ENCODE results near the gene SCML1. TPM values are rescaled to one million over a fixed set of nuclear protein-coding genes. Genes with fewer than 3 reads are reported as not detected.
A peak's percentile ranks its signal among the peaks of the same experiment; 100 is the strongest.

SCML1 gene
- total and polyA plus RNA-seq, 2 of the 4 experiments (the other 2 are of a cell fraction), result 4.1 to 12.2 TPM

DNA sequence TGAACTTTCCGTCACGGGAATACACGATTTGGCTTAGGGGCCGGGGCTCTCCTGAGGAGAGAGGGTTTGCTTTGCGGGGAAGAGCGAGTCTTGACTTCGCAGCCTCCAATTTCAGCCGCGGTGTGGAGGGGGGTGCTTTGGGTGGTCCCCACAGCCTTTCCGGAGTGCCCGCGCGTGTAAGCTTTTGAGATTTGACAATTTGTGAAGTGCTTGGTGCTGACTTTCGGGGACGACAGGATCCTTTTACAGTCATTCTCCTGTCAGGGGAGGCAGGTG lies 355 bp downstream of the SCML1 start:
- WGBS, 2 experiments (ENCODE audit: extremely low coverage in 2 of 2, insufficient read length in 1 of 2), result 65% methylated on average over 4 of the region's 15 CpGs; no CpG with 5 or more reads in 1 of the 2 experiments

More for the DNA sequence above, 355 bp downstream of the SCML1 start:
- in situ Hi-C loops (cut with MboI; ENCODE audit: low sequenced_read_pairs), result no loop called here
- Histone ChIP-seq H2BK20ac (ENCODE audit: low read depth, low read length) (no peak overlapping the region), H4K8ac (ENCODE audit: low read depth in 2 of 2, low read length in 2 of 2) (0 out of 4 replicates have a peak overlapping the region, but pooled peaks of 1 of the 2 experiments have one; percentile 40), H2BK120ac (ENCODE audit: low read depth, low read length) (no peak overlapping the region), H3K14ac (replicated peaks; ENCODE audit: low read depth, low read length) (no peak overlapping the region), H2BK15ac (ENCODE audit: low read depth, low read length) (no peak overlapping the region), H3K27me3 (ENCODE audit: control insufficient read depth, insufficient read depth, low read length) (no peaks in the 10 kb centered on the region), H3K9me1 (ENCODE audit: insufficient read depth, low read length) (no peaks in the 10 kb centered on the region), H2AFZ (replicated peaks; ENCODE audit: low read length, poor library complexity) (peak overlapping the region; percentile 89), H3K27ac (ENCODE audit: insufficient read depth, low read length) (peak overlapping the region; percentile 77), H4K5ac (ENCODE audit: low read depth, low read length) (peak overlapping the region; percentile 23; the same call in 1 of the 2 replicates), H4K20me1 (ENCODE audit: insufficient read depth, low read length) (no peaks in the 10 kb centered on the region), H2AK9ac (replicated peaks; ENCODE audit: low read depth, low read length, poor library complexity) (peak overlapping the region; percentile 73), H3K4me2 (ENCODE audit: low read depth, low read length) (peak overlapping the region; percentile 75), H3K36me3 (ENCODE audit: control insufficient read depth, insufficient read depth, low read length) (no peaks in the 10 kb centered on the region), H3K79me1 (ENCODE audit: low read depth in 1 of 2, low read length in 2 of 2) (no peaks in the 10 kb centered on the region; a peak in 2 of 4 replicates), H4K91ac (ENCODE audit: insufficient read depth, low read depth, low read length) (no peak overlapping the region; the same call in 1 of the 2 replicates), H2BK5ac (ENCODE audit: low read depth, low read length, poor library complexity, severe bottlenecking) (peak overlapping the region; percentile 21), H3K18ac (ENCODE audit: low read depth, low read length) (no peak overlapping the region), H3K4ac (ENCODE audit: low read depth, low read length) (no peak overlapping the region), H3K56ac (ENCODE audit: extremely low read depth, insufficient read depth, low read length) (no peak overlapping the region), H3K4me1 (ENCODE audit: control insufficient read depth, insufficient read depth, low read length) (no peaks in the 10 kb centered on the region), H3K4me3 (ENCODE audit: insufficient read depth, low read depth, low read length) (peak overlapping the region; percentile 89), H2AK5ac (ENCODE audit: low read depth, low read length) (no peak overlapping the region), H3K23ac (ENCODE audit: low read depth, low read length) (0 out of 2 replicates have a peak overlapping the region, but pooled peaks have one; percentile 14), H3K9me3 (ENCODE audit: control insufficient read depth, insufficient read depth, low read length) (no peaks in the 10 kb centered on the region), H3K9ac (ENCODE audit: low read depth, low read length) (peak overlapping the region; percentile 74)
- POLR2A ChIA-PET (ENCODE audit: unreplicated experiment), result interaction anchor here (0.6 kb wide), 1 partner anchor 918 kb away, joined by 3 read pairs; no protein-coding TSS in a partner anchor
- TSS peak; percentile 38 for BruUV-seq (replicated peaks)
- ATAC-seq (ENCODE audit: low read depth), result no peak
- dilution Hi-C loops (cut with HindIII; ENCODE audit: low sequenced_read_pairs, unreplicated experiment), result no loop called here
- TF ChIP-seq USF2 (IDR thresholded peaks at IDR 0.05; ENCODE audit: low read depth, low read length), result no peak
- no peak for TF ChIP-seq SMC3 (IDR thresholded peaks at IDR 0.05; ENCODE audit: low read depth, low read length)
- no peak for TF ChIP-seq POLR2A (IDR thresholded peaks at IDR 0.05; ENCODE audit: low read depth, low read length)
- TF ChIP-seq CHD1 (IDR thresholded peaks at IDR 0.05; ENCODE audit: low read depth, low read length), result no peak
- no peak for TF ChIP-seq CEBPB (IDR thresholded peaks at IDR 0.05; ENCODE audit: low read depth, low read length)
- TF ChIP-seq BHLHE40 (IDR thresholded peaks at IDR 0.05; ENCODE audit: low read depth, low read length), result no peak
- no peak for TF ChIP-seq MAFK (IDR thresholded peaks at IDR 0.05; ENCODE audit: low read depth, low read length)
- no peak for TF ChIP-seq RCOR1 (IDR thresholded peaks at IDR 0.05; ENCODE audit: insufficient replicate concordance, low read length)
- no peak for TF ChIP-seq MAZ (IDR thresholded peaks at IDR 0.05; ENCODE audit: borderline replicate concordance, low read depth, low read length)
- no peak for TF ChIP-seq CTCF (conservative IDR thresholded peaks at IDR 0.05; ENCODE audit: low read depth, low read length)
- no peak for TF ChIP-seq MXI1 (IDR thresholded peaks at IDR 0.05; ENCODE audit: borderline replicate concordance, low read depth, low read length)
- intact Hi-C loops (cut with micrococcal nuclease), result loop anchor here (5.0 kb wide), 1 partner anchor 360 kb away; the partner anchor contains the start of gene NHS
- CTCF ChIA-PET, result no interaction called here
- no peak for DNase-seq

All from IMR-90 (cell line).